ENCODE results near the gene TDRD12.
A peak's percentile ranks its signal among the peaks of the same experiment; 100 is the strongest.

Gene TDRD12

DNA sequence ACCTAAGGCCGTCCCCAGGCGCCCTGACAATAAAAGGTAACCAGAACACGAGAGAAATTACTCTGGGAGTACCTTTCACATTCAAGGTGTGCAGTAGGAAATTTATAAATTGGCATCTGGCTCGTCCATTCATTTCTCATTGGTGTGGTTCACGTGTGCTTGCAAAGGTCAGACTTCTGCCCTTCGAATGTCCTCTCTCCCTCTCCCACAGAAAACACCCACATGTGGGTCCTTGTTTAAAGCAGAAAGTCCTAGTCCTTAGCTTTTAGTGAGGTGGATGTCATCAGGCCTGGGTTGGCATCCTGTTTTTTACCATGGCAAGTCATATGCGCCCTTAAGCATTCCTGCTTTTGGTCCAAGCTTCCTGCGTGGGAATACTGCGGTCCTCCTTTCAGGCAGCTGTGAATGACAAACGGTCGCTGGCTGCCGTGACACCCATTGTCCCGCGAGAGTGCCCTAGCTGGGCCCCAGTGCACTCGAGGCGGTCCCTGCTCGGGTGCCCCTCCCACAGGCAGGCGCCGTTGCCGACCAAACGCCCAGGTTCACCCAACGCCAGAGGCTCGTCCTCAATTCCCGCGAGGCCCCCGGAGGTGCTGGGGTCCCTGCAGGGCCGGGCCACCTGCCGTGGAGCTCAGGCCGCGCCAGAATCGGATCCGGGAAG lies 28.1 kb upstream of the TDRD12 start, which contains the start of gene NUDT19:
TSS of gene NUDT19 (plus strand) at position 531 of the 661 bp plus-strand sequence. CDS start 140 bp downstream, outside the sequence.
- TF ChIP-seq RAD21 (IDR thresholded peaks at IDR 0.05; ENCODE audit: low read depth): 0 out of 2 replicates have a peak, but pooled peaks have one; percentile 19
- no peak for TF ChIP-seq CREB1 (IDR thresholded peaks at IDR 0.05; ENCODE audit: low read depth)
- no peak for TF ChIP-seq NFIC (IDR thresholded peaks at IDR 0.05)
- peak; percentile 27; the same call in 1 of the 2 replicates for TF ChIP-seq ZBTB7A (IDR thresholded peaks at IDR 0.05; ENCODE audit: low read depth)
- TF ChIP-seq TAF1 (IDR thresholded peaks at IDR 0.05; ENCODE audit: low read depth): peak; percentile 64; the same call in 1 of the 2 replicates
- TF ChIP-seq TEAD4 (IDR thresholded peaks at IDR 0.05): peak; percentile 27; the same call in 1 of the 2 replicates
- TF ChIP-seq EP300 (IDR thresholded peaks at IDR 0.05; ENCODE audit: borderline replicate concordance): peak; percentile 16; the same call in 1 of the 2 replicates
- TF ChIP-seq, protein P1, sequence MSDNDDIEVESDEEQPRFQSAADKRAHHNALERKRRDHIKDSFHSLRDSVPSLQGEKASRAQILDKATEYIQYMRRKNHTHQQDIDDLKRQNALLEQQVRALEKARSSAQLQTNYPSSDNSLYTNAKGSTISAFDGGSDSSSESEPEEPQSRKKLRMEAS (IDR thresholded peaks at IDR 0.05): peak; percentile 65

DNA sequence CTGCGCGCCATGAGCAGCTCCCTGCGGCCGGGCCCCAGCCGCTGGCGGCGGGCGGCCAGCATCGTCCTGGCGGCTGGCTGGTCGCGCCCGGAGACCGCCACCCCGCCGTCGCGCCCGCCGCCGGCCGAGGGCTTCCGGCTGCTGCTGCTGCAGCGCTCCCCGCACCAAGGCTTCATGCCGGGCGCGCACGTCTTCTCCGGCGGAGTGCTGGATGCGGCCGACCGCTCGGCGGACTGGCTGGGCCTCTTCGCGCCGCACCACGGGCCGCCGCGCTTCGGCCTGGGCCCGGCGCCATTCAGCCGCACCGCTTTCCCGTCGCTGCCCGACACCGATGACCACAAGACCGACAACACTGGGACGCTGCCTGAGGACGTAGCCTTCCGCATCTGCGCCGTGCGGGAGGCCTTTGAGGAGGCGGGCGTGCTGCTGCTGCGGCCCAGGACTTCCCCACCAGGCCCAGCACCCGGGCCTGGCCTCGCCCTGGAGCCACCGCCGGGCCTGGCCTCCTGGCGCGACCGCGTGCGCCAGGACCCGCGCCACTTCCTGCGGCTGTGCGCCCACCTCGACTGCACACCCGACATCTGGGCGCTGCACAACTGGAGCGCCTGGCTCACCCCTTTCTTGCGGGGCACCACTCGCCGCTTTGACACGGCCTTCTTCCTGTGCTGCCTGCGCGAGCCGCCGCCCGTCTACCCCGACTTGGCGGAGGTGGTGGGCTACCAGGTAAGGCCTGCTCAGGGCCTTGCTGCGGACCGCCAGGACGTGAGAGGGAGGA lies 27.4 kb upstream of the TDRD12 start:
- no peak for TF ChIP-seq TEAD4 (IDR thresholded peaks at IDR 0.05)
- no peak; the same call in 1 of the 2 replicates for TF ChIP-seq TAF1 (IDR thresholded peaks at IDR 0.05; ENCODE audit: low read depth)
- no peak for TF ChIP-seq CREB1 (IDR thresholded peaks at IDR 0.05; ENCODE audit: low read depth)
- TF ChIP-seq, protein P1 (IDR thresholded peaks at IDR 0.05): peak; percentile 76; the same call in 1 of the 2 replicates
- TF ChIP-seq NFIC (IDR thresholded peaks at IDR 0.05): no peak
- TF ChIP-seq TCF12 (IDR thresholded peaks at IDR 0.05; ENCODE audit: low read depth): peak; percentile 20; the same call in 1 of the 2 replicates
- TF ChIP-seq ZBTB7A (IDR thresholded peaks at IDR 0.05; ENCODE audit: low read depth): peak; percentile 55
- TF ChIP-seq YY1 (IDR thresholded peaks at IDR 0.05; ENCODE audit: low read depth): 0 out of 2 replicates have a peak, but pooled peaks have one; percentile 14
- 0 out of 2 replicates have a peak, but pooled peaks have one; percentile 25 for TF ChIP-seq EGR1 (IDR thresholded peaks at IDR 0.05)
- no peak for TF ChIP-seq EP300 (IDR thresholded peaks at IDR 0.05; ENCODE audit: borderline replicate concordance)
- TF ChIP-seq RAD21 (IDR thresholded peaks at IDR 0.05; ENCODE audit: low read depth): no peak

DNA sequence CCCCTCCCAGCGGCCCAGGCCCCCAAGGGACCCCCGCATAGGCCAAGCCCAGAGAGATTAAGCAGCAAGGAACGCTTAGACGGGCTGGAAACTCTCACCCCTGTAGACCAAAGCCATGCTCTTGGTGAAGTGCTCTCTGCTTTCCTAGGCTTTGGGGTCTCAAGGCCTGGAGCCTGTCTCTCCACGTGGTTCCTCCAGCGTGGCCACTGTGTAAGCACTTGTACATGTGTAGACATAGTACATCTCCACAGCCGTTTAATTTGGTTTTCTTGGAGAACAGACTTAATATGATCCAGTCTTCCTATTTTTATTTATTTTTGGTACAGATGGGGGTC lies 26.9 kb upstream of the TDRD12 start:
- TF ChIP-seq TCF12 (IDR thresholded peaks at IDR 0.05; ENCODE audit: low read depth) (no peak), NFIC (IDR thresholded peaks at IDR 0.05) (no peak)

DNA sequence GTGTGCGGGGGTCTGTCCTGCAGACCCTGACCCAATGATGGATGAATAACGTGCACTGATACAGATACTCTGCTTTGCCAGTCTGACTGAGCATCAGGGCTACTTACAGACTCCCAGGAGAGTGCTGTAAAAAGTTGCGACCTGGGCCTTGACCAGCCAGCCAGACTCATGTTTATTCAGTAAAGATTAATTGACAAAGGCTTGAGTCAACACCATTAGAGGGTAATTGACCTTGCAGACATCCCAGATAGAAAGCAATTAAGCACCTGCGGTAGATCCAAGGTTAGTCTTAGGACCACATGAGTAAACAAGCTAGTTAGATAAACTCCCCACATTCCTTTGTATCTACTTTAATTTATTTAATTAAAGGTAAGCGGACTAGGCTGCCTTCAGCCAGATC lies 17.6 kb upstream of the TDRD12 start:
- TF ChIP-seq NFIC (IDR thresholded peaks at IDR 0.05) (no peak), CREB1 (IDR thresholded peaks at IDR 0.05; ENCODE audit: low read depth) (no peak), RAD21 (IDR thresholded peaks at IDR 0.05; ENCODE audit: low read depth) (no peak), EP300 (IDR thresholded peaks at IDR 0.05; ENCODE audit: borderline replicate concordance) (no peak), TCF12 (IDR thresholded peaks at IDR 0.05; ENCODE audit: low read depth) (no peak), TEAD4 (IDR thresholded peaks at IDR 0.05) (no peak), CEBPB (IDR thresholded peaks at IDR 0.05) (no peak), FOXM1 (IDR thresholded peaks at IDR 0.05; ENCODE audit: borderline replicate concordance, low read depth) (no peak), EGR1 (IDR thresholded peaks at IDR 0.05) (no peak), YY1 (IDR thresholded peaks at IDR 0.05; ENCODE audit: low read depth) (no peak), ZBTB7A (IDR thresholded peaks at IDR 0.05; ENCODE audit: low read depth) (no peak), TAF1 (IDR thresholded peaks at IDR 0.05; ENCODE audit: low read depth) (no peak)
- TF ChIP-seq, protein P2, sequence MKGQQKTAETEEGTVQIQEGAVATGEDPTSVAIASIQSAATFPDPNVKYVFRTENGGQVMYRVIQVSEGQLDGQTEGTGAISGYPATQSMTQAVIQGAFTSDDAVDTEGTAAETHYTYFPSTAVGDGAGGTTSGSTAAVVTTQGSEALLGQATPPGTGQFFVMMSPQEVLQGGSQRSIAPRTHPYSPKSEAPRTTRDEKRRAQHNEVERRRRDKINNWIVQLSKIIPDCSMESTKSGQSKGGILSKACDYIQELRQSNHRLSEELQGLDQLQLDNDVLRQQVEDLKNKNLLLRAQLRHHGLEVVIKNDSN (IDR thresholded peaks at IDR 0.05): no peak
- TF ChIP-seq, protein P1 (IDR thresholded peaks at IDR 0.05): no peak

DNA sequence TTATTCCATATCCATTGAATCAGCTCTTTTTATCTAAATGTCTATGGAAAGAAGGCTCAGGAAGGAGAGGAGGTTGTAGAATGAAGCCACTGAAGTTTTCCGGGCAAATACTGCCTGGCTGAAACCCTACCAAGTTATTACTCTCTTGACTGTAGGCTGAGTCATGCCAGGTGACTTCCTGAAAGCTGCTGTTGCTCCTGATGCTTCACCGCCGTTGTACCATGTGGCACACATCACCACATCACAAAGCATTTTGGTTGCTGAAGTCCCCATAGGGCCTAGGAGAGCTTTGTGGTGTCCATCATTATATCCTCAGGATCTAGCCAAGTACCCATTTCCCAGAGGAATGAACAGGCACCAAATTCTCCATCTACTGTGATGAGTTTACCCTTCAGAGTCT lies 11.1 kb upstream of the TDRD12 start:
- TF ChIP-seq YY1 (IDR thresholded peaks at IDR 0.05; ENCODE audit: low read depth) (no peak), ZBTB7A (IDR thresholded peaks at IDR 0.05; ENCODE audit: low read depth) (no peak), RAD21 (IDR thresholded peaks at IDR 0.05; ENCODE audit: low read depth) (no peak)

DNA sequence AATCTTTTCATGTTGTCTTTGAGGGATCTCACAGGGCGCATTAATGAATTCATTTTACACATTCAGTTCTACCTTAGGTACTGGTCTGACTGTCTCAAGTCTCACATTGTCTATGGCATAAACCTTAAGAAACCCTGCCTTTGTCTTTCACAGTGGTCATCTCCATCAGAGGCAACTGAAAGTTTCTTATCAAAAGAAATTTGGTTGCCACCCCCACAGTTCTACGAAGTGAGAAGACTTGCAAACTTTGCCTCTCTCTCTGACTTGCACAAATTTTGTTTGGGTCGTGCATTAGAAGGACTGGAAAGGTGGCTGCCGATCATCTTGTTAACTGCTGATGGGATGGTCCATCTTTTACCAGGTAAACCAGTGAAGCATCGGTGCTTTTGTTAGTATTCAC lies 10.5 kb upstream of the TDRD12 start:
- TF ChIP-seq RAD21 (IDR thresholded peaks at IDR 0.05; ENCODE audit: low read depth) (no peak), CEBPB (IDR thresholded peaks at IDR 0.05) (no peak), CREB1 (IDR thresholded peaks at IDR 0.05; ENCODE audit: low read depth) (no peak), ZBTB7A (IDR thresholded peaks at IDR 0.05; ENCODE audit: low read depth) (no peak), EP300 (IDR thresholded peaks at IDR 0.05; ENCODE audit: borderline replicate concordance) (no peak), YY1 (IDR thresholded peaks at IDR 0.05; ENCODE audit: low read depth) (no peak), TCF12 (IDR thresholded peaks at IDR 0.05; ENCODE audit: low read depth) (no peak), TAF1 (IDR thresholded peaks at IDR 0.05; ENCODE audit: low read depth) (no peak), TEAD4 (IDR thresholded peaks at IDR 0.05) (no peak), NFIC (IDR thresholded peaks at IDR 0.05) (no peak), FOXM1 (IDR thresholded peaks at IDR 0.05; ENCODE audit: borderline replicate concordance, low read depth) (no peak), EGR1 (IDR thresholded peaks at IDR 0.05) (no peak)
- TF ChIP-seq, protein P3, sequence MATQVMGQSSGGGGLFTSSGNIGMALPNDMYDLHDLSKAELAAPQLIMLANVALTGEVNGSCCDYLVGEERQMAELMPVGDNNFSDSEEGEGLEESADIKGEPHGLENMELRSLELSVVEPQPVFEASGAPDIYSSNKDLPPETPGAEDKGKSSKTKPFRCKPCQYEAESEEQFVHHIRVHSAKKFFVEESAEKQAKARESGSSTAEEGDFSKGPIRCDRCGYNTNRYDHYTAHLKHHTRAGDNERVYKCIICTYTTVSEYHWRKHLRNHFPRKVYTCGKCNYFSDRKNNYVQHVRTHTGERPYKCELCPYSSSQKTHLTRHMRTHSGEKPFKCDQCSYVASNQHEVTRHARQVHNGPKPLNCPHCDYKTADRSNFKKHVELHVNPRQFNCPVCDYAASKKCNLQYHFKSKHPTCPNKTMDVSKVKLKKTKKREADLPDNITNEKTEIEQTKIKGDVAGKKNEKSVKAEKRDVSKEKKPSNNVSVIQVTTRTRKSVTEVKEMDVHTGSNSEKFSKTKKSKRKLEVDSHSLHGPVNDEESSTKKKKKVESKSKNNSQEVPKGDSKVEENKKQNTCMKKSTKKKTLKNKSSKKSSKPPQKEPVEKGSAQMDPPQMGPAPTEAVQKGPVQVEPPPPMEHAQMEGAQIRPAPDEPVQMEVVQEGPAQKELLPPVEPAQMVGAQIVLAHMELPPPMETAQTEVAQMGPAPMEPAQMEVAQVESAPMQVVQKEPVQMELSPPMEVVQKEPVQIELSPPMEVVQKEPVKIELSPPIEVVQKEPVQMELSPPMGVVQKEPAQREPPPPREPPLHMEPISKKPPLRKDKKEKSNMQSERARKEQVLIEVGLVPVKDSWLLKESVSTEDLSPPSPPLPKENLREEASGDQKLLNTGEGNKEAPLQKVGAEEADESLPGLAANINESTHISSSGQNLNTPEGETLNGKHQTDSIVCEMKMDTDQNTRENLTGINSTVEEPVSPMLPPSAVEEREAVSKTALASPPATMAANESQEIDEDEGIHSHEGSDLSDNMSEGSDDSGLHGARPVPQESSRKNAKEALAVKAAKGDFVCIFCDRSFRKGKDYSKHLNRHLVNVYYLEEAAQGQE (IDR thresholded peaks at IDR 0.05; ENCODE audit: low read depth): no peak
- TF ChIP-seq, protein P1 (IDR thresholded peaks at IDR 0.05): no peak
- TF ChIP-seq, protein P2 (IDR thresholded peaks at IDR 0.05): no peak
